HG03103 (cell line): Measurements from ENCODE around the gene CDK9.

Experiments
- ATAC-seq: cut with Tn5 transposase; IDR thresholded peaks from one replicate; pipeline ENCODE4 v1.9.1; 2021; ENCODE audit warnings: low read depth; ENCODE audit not compliant: unreplicated experiment

The CDK9 gene

DNA sequence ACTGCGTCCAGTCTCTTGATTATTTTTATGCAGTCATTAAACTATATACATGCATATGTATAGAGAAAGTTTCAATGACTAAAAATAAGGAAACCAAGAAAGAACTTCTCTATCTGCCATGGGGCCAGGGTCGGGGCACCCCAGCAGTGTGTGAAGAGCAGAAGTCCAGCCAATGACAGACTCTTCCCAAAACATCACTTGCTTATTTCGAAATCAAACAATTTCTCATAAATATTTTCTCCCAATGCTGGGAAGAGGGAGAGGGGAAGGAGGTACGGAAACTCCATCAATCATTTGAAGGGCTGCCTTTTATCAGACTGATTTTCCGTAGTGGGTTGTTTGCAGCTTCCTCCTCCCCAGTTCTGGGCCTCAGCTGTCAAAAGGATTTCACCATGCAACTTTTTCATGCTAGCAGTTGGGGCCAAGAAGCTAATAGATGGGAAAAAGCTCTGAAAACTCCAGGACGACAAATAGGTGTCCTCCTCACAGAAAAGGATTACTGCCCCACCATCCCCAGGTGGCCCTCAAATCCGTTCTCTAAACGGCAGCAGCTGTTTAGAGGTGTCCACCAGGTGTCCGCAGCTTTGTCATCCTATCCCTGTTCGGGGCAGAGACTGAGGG, 16.2 kb downstream of the CDK9 start:
- no peak for ATAC-seq

DNA sequence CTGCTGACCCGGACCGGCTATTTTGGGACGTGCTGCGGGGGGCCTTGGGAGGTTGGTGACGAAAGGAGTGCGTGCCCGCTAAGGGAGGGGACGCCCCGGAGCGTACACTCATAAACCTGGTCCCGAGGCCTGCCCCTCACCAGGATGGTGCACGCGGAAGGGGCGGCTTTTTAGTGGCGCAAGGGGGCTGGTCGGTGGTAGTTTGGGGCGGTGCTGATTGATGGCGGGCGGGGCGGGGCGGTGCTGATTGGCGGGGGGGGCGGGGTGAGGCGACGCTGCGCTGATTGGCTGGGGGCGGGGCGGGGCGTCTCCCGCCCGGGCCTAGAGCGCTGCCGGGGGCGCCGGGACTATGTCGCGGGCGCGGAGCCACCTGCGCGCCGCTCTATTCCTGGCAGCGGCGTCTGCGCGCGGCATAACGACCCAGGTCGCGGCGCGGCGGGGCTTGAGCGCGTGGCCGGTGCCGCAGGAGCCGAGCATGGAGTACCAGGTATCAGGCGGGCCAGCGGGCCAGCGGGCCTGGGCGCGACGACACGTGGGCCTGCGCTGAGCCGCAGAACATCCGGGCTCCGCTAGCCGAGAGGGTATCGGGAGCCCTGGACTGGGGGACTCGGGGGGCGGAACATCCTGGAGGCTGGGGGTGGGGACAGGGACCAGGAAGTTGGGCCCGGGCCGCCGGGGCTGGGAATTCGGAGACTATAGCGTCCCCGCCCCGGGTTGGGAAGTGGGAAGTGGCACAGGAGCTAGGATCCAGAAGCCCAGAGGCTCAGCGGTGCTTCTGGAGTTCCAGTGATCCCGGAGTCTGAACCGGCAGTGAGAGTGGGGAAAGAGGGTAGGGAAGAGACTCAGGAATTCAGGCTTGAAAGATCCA, 17.0 kb downstream of the CDK9 start, which contains the start of gene FPGS:
FPGS (plus strand) TSS at position 307 of the 868 bp plus-strand sequence; CDS start at position 350, 43 bp downstream.
- peak; percentile 62 for ATAC-seq

DNA sequence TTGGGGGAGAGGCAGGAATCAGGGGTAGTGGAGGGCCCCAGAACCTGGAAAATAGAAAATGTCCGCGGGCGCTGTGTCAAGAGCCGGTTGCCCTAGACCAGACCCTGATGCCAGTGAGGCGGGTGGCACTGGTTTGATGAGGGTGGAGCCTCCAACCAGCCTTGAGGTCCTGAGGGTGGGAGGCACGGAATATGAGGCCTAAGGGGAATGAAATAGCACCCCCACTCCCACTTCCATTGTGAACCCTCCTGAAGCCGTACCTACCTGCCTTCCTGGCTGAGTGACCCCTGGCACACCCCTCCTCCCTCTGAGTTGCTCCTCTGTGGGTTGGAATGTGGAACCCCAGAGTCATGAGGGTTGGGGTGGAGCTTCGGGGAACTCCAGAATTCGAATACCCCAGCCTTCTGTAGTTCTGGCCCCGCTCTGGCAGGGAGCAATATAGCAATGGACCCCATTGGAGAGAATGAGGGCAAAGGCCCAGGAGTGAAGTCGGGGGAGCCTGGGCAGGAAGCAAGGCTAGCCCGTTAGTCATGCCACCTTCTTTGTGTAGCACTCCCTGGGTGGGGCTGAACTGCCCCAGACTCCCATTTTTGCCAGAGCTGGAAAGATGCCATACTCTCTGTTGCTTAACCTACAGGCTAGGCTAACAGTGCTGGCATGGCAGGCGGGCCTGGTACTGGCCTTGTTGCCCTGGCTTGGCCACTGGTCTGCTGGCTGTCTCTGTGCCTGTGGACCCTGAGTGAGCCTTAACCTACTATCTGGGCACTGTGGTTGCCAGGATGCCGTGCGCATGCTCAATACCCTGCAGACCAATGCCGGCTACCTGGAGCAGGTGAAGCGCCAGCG, 17.9 kb downstream of the CDK9 start:
- ATAC-seq: no peak

DNA sequence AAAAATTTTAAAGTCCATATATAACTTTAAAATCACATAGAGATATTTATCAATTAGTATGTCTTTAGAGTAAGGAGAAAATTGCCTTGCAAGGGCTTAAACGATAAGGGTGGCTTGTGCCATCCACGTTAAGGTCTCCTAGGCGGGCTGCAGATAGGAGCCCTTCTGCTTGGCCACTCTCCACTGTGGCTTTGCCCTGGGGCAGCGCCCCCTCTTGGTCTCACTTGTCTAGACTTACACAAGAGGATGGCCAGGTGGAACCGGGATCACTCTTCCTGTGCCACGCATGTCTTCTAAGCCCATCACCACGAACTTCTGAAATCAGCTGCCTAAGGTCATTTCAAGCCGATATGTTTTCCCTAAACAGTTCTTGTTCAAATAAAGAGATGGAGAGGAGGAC, 19.8 kb downstream of the CDK9 start:
- ATAC-seq: no peak

DNA sequence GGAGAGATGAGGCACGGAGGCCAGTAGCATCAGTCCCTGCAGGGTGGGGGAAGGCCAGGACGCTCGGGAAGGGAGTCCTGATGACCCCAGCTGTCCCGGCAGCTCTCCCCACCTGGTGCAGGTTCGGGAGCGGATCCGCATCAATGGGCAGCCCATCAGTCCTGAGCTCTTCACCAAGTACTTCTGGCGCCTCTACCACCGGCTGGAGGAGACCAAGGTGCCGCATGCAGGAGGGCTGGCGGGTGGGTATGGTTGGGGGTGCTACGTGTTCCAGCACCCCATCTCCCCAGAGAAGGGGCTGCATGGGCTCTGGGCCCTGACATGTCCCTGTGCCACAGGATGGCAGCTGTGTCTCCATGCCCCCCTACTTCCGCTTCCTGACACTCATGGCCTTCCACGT, 21.0 kb downstream of the CDK9 start:
- no peak for ATAC-seq

DNA sequence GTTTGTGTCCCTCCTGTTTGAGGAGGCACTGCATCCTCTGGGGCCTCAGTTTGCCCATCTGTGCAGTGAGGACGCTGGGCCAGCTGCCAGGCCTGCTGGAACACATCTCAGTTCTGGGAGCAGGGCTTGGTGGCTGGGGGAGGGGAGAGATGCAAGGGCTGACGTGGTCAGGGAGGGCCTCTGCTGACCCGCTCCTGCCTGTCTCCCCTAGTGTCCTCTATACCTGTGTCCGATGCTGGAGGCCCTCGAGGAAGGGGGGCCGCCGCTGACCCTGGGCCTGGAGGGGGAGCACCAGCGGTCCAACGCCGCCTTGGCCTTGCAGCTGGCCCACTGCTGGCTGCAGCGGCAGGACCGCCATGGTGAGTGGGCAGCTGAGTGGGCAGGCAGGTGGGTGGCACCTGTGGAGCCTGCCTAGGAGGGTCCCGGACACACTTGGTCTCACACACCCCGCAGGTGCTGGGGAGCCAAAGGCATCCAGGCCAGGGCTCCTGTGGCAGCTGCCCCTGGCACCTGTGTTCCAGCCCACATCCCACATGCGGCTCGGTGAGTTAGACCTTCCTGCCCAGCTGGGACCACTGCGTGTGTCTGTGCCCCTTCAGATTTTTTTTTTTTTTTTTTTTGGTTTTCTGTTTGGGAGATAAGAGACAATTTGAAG, 22.6 kb downstream of the CDK9 start:
- ATAC-seq: no peak

DNA sequence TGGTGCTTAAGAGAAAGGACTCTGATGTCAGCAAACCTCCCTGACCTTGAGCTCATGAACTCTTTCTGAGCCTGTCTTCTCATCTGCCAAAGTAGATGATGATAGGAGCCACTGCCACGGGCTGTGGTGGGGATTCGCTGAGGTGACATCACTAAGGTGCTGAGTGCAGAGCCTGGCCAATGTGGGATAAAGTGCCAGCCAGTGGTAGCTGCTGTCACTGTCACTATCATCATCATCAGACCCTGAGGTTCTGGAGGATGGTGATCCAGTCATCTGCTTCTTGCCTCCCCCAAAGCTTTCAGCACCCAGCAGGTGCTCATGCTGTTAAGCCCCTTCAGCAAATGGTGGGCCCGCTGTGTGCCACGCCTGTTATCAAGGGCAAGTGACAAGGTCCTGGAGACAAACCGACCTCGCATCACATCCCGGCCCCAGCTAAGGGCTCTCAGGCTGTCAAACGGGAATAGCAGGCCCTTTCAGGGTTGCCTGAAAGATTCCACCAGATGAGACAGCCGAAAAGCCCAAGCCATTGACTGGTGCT, 23.2 kb downstream of the CDK9 start:
- ATAC-seq: no peak

DNA sequence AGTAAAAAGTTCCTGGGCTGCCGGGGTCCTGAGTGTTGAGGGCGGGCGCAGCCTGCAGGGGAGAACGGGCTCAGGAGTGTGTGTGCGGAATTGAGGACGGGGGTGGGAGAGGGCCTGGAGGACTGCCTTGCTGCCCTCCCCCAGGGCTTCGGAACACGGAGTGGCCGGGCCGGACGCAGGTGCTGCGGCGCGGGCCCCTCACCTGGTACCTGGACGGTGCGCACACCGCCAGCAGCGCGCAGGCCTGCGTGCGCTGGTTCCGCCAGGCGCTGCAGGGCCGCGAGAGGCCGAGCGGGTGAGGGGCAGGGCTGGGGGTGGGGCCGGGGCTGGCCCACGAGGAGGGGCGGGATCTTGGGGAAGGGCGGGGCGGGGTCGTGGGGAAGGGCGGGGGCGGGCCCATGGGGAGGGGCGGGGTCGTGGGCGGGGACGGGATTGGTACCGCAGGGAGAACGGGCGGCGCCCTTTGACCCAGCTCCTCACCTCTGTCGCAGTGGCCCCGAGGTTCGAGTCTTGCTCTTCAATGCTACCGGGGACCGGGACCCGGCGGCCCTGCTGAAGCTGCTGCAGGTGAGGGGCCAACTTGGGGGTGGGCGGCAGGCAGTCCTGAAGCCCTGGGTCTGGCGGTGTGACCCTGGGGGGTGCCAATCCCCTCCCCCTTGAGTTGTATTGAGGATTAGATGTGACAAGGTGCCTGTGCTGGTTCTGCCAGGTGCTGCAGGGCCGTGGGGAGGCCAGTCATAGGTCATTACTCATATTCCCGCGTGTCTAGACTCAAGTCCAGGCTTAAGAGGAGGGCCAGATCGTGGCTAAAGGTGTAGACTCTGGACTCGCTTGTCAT, 23.9 kb downstream of the CDK9 start:
- no peak for ATAC-seq

DNA sequence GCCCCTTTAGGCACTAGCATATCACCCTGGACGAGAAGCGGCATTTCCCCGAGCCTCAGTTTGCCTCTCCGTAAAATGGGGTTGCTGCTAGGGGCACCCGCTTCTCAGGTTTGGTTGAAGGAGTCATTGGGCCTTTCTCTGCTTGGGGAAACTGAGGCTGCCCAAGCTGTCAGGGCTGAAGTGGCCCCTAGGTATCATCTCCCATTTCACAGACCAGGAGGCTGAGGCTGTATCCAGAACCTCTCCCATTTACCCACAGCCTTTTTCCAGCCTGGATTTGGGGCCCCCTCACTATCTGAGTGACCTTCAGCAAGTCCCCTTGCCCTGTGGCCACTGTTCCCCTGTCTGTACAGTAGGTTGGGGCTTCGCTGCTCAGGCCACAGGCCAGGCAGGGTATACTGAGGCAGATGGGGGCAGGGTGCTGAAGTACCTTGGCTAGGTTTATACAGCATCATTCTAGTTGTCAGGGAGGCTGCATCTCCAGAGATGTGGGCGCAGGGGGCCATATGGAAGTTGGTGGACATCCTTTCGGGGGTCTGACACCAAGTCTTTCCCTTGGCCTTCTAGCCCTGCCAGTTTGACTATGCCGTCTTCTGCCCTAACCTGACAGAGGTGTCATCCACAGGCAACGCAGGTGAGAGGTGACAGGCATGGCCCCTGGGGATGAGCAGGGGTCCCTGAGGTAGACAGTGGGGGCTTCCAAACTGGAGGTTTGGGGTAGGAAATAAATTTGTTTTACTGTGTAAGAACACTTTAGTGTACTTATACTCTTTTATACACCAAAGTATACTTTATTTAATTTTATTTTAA, 24.7 kb downstream of the CDK9 start:
- ATAC-seq: no peak

DNA sequence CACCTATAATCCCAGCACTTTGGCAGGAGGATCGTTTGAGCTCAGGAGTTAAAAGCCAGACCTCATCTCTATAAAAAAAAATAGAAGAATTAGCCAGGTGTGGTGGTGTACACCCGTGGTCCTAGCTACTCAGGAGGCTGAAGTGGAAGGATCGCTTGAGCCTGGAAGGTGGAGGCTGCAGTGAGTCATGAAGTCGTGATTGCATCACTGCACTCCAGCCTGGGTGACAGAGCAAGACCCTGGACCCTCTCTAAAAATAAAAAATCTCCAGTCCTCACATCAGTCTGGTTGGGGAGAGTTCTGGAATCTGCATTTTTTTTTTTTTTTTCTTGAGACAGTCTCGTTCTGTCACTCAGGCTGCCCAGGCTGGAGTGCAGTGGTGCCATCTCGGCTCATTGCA, 26.2 kb downstream of the CDK9 start:
- no peak for ATAC-seq

DNA sequence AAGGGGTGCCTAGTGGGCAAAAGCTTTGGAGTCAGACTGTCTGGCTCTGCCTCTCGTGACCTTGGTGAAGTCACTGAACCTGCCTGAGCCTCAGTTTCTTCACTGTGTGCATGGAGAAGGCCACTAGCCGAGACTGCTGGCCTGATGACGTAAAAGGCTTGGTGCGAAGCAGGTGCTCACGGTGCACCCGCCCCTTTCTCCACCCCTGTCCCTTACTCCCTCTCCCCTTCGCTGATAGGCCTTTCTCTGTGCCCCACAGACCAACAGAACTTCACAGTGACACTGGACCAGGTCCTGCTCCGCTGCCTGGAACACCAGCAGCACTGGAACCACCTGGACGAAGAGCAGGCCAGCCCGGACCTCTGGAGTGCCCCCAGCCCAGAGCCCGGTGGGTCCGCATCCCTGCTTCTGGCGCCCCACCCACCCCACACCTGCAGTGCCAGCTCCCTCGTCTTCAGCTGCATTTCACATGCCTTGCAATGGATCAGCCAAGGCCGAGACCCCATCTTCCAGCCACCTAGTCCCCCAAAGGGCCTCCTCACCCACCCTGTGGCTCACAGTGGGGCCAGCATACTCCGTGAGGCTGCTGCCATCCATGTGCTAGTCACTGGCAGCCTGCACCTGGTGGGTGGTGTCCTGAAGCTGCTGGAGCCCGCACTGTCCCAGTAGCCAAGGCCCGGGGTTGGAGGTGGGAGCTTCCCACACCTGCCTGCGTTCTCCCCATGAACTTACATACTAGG, 27.3 kb downstream of the CDK9 start:
- no peak for ATAC-seq

DNA sequence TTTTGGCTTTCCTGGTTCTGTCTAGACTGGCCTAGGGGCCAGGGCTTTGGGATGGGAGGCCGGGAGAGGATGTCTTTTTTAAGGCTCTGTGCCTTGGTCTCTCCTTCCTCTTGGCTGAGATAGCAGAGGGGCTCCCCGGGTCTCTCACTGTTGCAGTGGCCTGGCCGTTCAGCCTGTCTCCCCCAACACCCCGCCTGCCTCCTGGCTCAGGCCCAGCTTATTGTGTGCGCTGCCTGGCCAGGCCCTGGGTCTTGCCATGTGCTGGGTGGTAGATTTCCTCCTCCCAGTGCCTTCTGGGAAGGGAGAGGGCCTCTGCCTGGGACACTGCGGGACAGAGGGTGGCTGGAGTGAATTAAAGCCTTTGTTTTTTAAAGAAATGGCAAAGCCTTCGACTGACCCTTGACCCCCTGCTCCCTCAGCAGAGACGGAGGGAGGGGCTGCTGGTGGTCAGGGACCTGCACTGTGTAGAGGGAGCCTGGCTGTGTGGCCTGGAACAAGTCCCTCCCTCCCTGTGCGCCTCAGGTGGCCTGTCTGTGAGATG, 27.9 kb downstream of the CDK9 start:
- ATAC-seq: no peak

DNA sequence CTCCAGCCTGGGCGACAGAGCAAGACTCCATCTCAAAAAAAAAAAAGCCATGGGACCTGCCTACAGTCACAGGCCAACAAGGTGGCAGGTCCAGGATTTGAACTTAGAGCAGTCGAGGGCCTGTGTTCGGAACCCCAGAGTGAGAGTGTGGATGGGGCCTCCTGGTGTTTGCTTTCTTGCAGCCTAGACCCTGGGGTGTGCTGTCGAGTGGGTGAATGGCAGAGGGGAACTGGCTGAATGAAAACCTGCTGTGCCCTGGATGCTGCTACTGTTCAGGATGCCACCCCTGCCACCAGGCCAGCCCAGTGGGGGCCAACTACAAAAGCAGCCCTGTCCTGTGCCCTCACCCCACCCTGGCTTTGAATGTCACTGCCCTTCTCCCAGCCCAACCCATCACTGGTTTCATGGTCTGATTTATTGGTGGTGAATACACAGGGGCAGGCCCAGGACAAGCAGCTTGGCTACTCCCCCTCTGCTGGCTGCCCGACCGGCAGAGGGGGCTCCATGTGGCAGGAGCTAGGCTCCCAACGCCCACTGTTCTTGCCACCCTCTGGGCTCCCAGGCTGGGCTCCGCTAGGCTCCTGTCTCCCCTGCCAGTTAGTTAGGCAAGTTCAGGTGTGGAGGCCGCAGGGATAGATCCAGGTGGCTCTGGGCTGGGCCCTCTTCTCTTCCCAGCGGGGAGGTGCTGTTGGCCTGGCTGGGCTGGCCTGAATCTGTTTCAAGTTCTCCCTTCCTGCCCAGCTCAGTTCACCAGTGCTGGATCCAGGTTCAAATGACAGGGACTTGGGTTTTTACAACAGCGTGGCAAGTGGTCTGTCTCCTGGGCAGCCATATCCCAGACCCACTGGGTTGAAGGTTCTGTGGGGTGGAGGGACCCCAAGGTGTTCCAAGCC, 29.0 kb downstream of the CDK9 start:
- ATAC-seq: no peak

DNA sequence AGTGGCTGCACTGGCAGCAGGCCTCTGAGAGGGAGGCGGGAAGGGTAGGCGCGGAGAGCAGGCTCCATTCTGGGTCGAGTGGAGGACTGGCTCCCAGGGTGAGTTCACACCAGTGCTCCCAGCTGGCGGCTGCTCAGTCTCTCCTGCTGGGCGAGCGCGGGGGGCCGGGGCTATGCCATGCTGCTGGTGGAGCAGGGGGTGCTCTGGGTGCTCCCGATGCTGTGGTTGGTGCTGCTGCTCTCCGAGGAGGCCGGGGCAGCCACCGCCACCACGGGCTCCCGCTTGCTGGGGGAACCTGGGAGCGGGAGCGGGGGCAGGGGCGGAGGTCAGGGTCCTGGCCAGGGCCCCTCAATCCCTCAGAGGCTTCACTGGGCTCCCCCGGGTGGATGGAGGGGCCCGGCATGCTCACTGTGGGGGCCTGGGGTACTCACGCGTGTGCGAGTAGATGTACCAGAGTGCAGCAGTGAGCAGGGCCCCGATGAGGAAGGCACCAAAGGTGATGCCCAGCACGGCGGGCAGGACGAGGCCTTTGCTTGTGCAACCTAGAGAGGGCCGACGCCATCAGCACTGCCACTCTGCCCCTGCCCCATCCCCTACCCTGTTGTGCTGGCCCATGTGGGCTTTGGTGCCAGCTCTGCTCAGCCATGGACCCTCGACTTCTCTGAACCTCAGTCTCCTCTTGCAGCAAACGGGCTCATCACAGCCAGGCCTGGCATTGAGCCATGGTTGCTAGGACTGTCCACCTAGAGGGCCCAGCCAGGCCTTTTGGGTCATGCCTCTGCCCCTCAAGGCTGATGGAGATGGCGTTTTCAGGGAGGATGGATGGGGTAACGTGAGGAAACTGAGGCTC, 29.9 kb downstream of the CDK9 start:
- no peak for ATAC-seq

DNA sequence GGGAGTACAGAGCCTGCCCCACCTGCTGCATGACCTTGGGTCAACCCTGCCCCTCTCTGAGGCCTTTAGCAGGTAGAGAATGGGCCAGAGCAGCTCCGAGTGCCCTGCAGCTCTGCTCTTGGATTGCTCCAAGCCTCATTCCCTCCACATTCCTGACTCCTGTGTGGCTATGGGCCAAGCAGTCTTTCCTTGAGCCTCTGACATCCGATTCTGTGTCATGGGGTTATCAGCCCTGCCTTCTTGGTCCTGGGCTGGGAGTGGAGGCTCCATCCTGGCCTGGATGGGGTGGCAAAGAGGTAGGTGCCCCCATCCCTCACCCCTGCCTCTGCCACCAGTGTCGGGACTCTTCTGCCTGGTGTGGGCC, 30.5 kb downstream of the CDK9 start:
- no peak for ATAC-seq

DNA sequence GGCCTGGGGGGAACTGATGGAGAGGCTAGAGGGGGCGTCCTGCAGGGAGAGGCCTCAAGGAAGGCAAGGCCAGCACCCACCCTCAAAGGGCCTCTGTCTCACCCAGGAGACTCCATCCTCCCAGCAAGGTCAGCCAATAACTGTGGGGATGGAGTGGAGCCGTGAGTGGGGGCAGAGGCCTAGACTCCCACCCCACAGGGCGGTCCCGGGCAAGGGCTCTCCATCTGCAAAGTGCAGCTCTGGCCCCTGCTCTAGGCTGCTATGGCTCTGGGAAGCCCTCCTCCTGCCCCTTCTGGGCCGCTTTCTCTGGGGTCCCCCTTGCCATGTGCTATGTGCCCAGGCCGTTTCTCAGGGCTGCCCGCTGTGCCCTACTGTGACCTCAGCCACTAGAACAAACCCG, 30.9 kb downstream of the CDK9 start:
- no peak for ATAC-seq
